Chondrocyte (in vitro differentiated cells): ENCODE measurements around the gene USP12. TPM values are rescaled to one million over a fixed set of nuclear protein-coding genes. Genes with fewer than 3 reads are reported as not detected.

Experiments used
- DNase-seq: peaks from one replicate; pipeline ENCODE4 v3.0.0; 2021; ENCODE audit warnings: mixed read lengths, low spot score
- H3K27ac Mint-ChIP-seq: one replicate; pipeline ENCODE4 v1.8.0; 2021; ENCODE audit warnings: mild to moderate bottlenecking, moderate library complexity, mixed read lengths; ENCODE audit not compliant: unreplicated experiment
- H3K27me3 Mint-ChIP-seq: 2 replicates; pipeline ENCODE4 v1.8.0; 2021; ENCODE audit warnings: low read depth, mixed read lengths
- H3K36me3 Mint-ChIP-seq: 2 replicates; pipeline ENCODE4 v1.8.0; 2021; ENCODE audit warnings: low read depth, mixed read lengths
- H3K4me1 Mint-ChIP-seq: 2 replicates; pipeline ENCODE4 v1.8.0; 2021; ENCODE audit warnings: low read depth, mild to moderate bottlenecking, mixed read lengths
- H3K4me3 Mint-ChIP-seq: one replicate; pipeline ENCODE4 v1.8.0; 2021; ENCODE audit warnings: mild to moderate bottlenecking, moderate library complexity, mixed read lengths; ENCODE audit not compliant: unreplicated experiment
- H3K9me3 Mint-ChIP-seq: 2 replicates; pipeline ENCODE4 v1.8.0; 2021; ENCODE audit warnings: low read depth, mixed read lengths
- total RNA-seq: library from RNA; stranded (reverse); gene quantifications from 3 replicates; pipeline ENCODE4 v1.2.1, GENCODE V29; 2021
- TF ChIP-seq, protein P1 (sequence below): fragments of 200-600 bp; sonication (generic); IDR thresholded peaks from 2 replicates; pipeline ENCODE4 v1.5.0; 2021; ENCODE audit warnings: antibody characterized with exemption, mild to moderate bottlenecking, moderate library complexity

Gene USP12
- total RNA-seq, 1 donor from 2014 or later = 23.2 TPM

DNA sequence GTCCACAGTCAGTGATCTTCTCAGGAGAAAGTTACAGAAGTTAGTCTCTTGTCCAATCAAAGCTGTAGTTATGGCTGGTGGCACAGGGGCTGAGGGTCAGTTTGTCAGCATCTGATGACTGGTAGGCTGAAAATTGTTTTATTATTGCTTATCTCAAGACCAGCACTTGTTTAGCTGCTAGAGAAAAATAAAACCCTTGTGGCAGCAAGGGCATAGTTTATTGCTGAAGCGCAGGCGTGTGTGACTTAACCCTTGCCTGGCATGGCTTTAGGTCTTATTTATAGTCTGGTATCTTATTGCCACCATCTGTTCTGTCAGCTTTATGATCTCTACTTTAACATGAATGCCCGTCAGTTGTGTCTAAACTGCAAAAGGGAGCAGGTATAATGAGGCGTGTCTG, 154.7 kb downstream of the USP12 start:
- no peak for DNase-seq
- H3K36me3 Mint-ChIP-seq = no peaks in the 10 kb centered on the region
- no peak overlapping the region for H3K4me3 Mint-ChIP-seq
- TF ChIP-seq, protein P1, sequence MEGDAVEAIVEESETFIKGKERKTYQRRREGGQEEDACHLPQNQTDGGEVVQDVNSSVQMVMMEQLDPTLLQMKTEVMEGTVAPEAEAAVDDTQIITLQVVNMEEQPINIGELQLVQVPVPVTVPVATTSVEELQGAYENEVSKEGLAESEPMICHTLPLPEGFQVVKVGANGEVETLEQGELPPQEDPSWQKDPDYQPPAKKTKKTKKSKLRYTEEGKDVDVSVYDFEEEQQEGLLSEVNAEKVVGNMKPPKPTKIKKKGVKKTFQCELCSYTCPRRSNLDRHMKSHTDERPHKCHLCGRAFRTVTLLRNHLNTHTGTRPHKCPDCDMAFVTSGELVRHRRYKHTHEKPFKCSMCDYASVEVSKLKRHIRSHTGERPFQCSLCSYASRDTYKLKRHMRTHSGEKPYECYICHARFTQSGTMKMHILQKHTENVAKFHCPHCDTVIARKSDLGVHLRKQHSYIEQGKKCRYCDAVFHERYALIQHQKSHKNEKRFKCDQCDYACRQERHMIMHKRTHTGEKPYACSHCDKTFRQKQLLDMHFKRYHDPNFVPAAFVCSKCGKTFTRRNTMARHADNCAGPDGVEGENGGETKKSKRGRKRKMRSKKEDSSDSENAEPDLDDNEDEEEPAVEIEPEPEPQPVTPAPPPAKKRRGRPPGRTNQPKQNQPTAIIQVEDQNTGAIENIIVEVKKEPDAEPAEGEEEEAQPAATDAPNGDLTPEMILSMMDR = no peak
- no peaks in the 10 kb centered on the region for H3K27me3 Mint-ChIP-seq
- no peaks in the 10 kb centered on the region for H3K9me3 Mint-ChIP-seq
- H3K27ac Mint-ChIP-seq = no peak overlapping the region
- H3K4me1 Mint-ChIP-seq = no peaks in the 10 kb centered on the region

Other genes with a start within 250 kb of the USP12 start
- gene RPL21, start 79.7 kb upstream of the USP12 start, total RNA-seq = 459 to 576 TPM (median 495 TPM) in 3 replicates
- gene RASL11A, start 99.0 kb upstream of the USP12 start, total RNA-seq = 2.2 to 5.8 TPM (median 3.1 TPM) in 3 replicates